Ishikawa (cell line): ENCODE measurements around the gene SPA17.

Experiments
- TAF1 ChIP-seq: IDR thresholded peaks from 2 replicates; pipeline ENCODE4 v1.6.1; 2012; ENCODE audit warnings: low read depth, mild to moderate bottlenecking
- YY1 ChIP-seq: IDR thresholded peaks from 2 replicates; pipeline ENCODE4 v1.6.1; 2012; ENCODE audit warnings: low read depth

DNA sequence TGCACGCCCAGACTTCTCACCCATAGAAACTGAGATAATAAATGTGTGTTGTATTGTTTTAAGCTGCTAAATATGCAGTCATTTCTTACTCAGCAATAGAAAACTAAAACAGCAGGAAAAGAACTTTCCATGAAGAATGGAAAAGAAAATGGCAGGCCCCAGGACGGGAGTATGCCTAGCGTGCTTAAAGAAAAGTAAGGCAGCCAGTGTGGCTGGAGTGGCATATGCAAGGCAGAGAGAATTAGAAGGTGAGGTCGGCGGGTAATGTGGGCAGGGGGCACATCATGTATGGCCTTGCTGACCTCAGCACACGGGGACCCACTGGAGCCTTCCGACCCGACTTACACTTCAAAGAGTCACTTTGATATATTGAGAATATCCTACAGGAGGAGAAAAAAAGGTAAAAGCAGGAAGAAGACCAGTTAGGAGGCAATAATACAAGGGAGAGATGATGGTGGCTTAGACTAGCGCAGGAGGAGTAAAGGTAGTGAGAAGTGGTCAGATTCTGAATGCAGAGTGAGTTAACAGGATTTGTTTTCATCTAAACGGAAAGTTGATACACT lies 30.6 kb upstream of the SPA17 start:
- TF ChIP-seq YY1: no peak
- no peak for TF ChIP-seq TAF1
